Neural crest cell (in vitro differentiated cells): ENCODE measurements around the gene EIF2D. TPM values are rescaled to one million over a fixed set of nuclear protein-coding genes. Genes with fewer than 3 reads are reported as not detected.

Experiments used
- DNase-seq: peaks from one replicate; pipeline ENCODE4 v3.0.0; 2021; ENCODE audit warnings: low read depth, mixed read lengths, low spot score
- H3K27ac Mint-ChIP-seq: one replicate; pipeline ENCODE4 v1.8.0; 2021; ENCODE audit warnings: mild to moderate bottlenecking, mixed read lengths; ENCODE audit not compliant: unreplicated experiment
- H3K27me3 Mint-ChIP-seq: 2 replicates; pipeline ENCODE4 v1.8.0; 2021; ENCODE audit warnings: low read depth, mild to moderate bottlenecking, mixed read lengths
- H3K36me3 Mint-ChIP-seq: 2 replicates; pipeline ENCODE4 v1.8.0; 2021; ENCODE audit warnings: low read depth, mild to moderate bottlenecking, mixed read lengths
- H3K4me1 Mint-ChIP-seq: 2 replicates; pipeline ENCODE4 v1.8.0; 2021; ENCODE audit warnings: mixed read lengths
- H3K4me3 Mint-ChIP-seq: one replicate; pipeline ENCODE4 v1.8.0; 2021; ENCODE audit warnings: mild to moderate bottlenecking, mixed read lengths
- H3K9me3 Mint-ChIP-seq: 2 replicates; pipeline ENCODE4 v1.8.0; 2021; ENCODE audit warnings: mixed read lengths
- CTCF ChIP-seq: fragments of 200-600 bp; sonication (generic); conservative IDR thresholded peaks from 2 replicates; pipeline ENCODE4 v1.5.0; 2021; ENCODE audit warnings: antibody characterized with exemption, mild to moderate bottlenecking
- total RNA-seq: library from RNA; stranded (reverse); gene quantifications from 2 replicates; pipeline ENCODE4 v1.2.1, GENCODE V29; 2021

Gene EIF2D
- total RNA-seq, 1 donor from 2014 or later: 38.2 TPM

GRCh38 chr1:206651958-206652890 lies 40.0 kb upstream of the EIF2D start:
- Mint-ChIP-seq H3K36me3 (peaks cover 11% of the 10 kb centered on the region), H3K9me3 (no peaks in the 10 kb centered on the region), H3K4me1 (peaks cover 14% of the 10 kb centered on the region), H3K27me3 (peaks cover under 1% of the 10 kb centered on the region), H3K27ac (no peak overlapping the region), H3K4me3 (no peak overlapping the region)
- no peak for DNase-seq
- TF ChIP-seq CTCF: no peak

DNA sequence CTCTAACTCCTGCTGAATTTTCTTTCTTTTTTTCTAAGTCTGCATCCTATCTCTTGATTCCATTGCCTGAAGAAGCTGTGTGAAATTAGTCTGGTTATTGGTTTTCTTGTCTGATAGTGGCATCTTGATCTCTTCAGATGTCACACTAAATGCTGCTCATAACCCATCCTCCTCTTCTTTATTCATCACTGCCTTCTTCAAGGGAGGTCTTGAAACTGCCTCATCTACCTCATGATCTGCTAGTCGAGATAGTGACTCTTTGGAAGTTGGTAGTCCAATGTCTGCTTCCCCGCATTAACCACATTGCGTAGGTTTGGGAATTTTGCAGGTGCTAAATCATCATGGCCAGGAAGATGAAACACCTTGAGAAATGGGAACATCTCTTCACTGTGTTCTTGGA lies 38.7 kb upstream of the EIF2D start:
- no peak overlapping the region for H3K4me3 Mint-ChIP-seq
- H3K27me3 Mint-ChIP-seq: no peaks in the 10 kb centered on the region
- H3K27ac Mint-ChIP-seq: no peak overlapping the region
- H3K4me1 Mint-ChIP-seq: peaks cover 10% of the 10 kb centered on the region
- peaks cover 11% of the 10 kb centered on the region for H3K36me3 Mint-ChIP-seq
- TF ChIP-seq CTCF: no peak
- no peaks in the 10 kb centered on the region for H3K9me3 Mint-ChIP-seq
- no peak for DNase-seq

DNA sequence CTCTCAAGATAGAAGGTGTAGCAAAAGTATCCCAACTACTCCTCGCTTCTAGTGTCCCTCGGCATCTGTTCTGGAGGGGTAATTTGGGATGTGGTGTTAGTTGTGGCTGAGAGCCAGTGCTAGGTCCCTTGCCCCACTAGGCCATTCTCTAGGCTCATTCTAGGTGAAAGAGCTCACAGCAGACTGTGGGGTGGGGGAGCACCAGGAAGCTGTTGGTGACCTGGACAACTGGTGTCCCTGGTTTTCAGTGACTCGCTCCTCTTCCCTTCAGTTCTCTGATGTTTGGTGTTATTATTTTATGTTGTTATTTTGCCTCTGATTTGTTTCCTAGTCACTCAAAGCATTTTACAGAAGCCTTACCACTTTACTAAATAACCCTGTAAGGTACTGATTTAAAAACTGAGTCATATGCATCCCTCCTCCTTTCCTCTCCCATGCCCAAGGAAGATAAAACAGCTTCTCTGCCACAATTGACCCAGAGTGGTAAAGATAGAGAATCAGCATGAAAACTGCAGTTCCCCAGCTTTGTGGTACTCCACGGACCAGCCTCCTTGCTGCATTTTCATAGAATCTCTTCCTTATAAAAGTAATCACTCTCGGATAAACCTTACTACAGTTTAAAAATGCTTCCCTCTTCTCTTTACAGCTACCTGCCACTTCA lies 37.1 kb upstream of the EIF2D start:
- Mint-ChIP-seq H3K36me3 (peaks cover 11% of the 10 kb centered on the region), H3K27me3 (no peaks in the 10 kb centered on the region), H3K4me3 (no peak overlapping the region), H3K4me1 (peaks cover 4% of the 10 kb centered on the region), H3K27ac (no peak overlapping the region), H3K9me3 (no peaks in the 10 kb centered on the region)
- no peak for DNase-seq
- no peak for TF ChIP-seq CTCF

GRCh38 chr1:206647224-206647623 lies 35.0 kb upstream of the EIF2D start:
- Mint-ChIP-seq H3K27ac (no peak overlapping the region), H3K4me3 (no peak overlapping the region), H3K9me3 (no peaks in the 10 kb centered on the region), H3K4me1 (no peaks in the 10 kb centered on the region), H3K27me3 (no peaks in the 10 kb centered on the region), H3K36me3 (peaks cover 14% of the 10 kb centered on the region)
- TF ChIP-seq CTCF: no peak
- no peak for DNase-seq

- H3K27me3 Mint-ChIP-seq: no peaks in the 10 kb centered on the region
Observed at GRCh38 chr1:206646504-206646903, 34.2 kb upstream of the EIF2D start.

More at GRCh38 chr1:206646504-206646903, 34.2 kb upstream of the EIF2D start:
- H3K27ac Mint-ChIP-seq: no peak overlapping the region
- H3K4me3 Mint-ChIP-seq: no peak overlapping the region
- peaks cover 19% of the 10 kb centered on the region for H3K36me3 Mint-ChIP-seq
- H3K9me3 Mint-ChIP-seq: no peaks in the 10 kb centered on the region
- no peak for TF ChIP-seq CTCF
- no peak for DNase-seq
- H3K4me1 Mint-ChIP-seq: no peaks in the 10 kb centered on the region
